Activated T-helper 1 cell treated with anti-CD3 and anti-CD28 coated beads, Interleukin-12 subunit alpha, Interleukin-12 subunit beta, Interleukin-2, Interleukin-4 antibody, amounts not matched to agents 30 ng/mL and 10 ng/mL and 1 ng/mL, durations not matched to agents 14 hours and 24 hours and 36 hours (primary cell): ENCODE results near the gene ERP44. TPM values are rescaled to one million over a fixed set of nuclear protein-coding genes. Genes with fewer than 3 reads are reported as not detected.

Source experiments
- DNase-seq: peaks from one replicate; pipeline ENCODE4 v3.0.0; 2021; ENCODE audit warnings: low spot score
- H3K27ac Mint-ChIP-seq: one replicate; pipeline ENCODE4 v1.8.0; 2021; ENCODE audit warnings: mild to moderate bottlenecking, mixed read lengths
- H3K27me3 Mint-ChIP-seq: one replicate; pipeline ENCODE4 v1.8.0; 2022; ENCODE audit warnings: mild to moderate bottlenecking, moderate library complexity, mixed read lengths; ENCODE audit not compliant: insufficient read depth
- H3K36me3 Mint-ChIP-seq: one replicate; pipeline ENCODE4 v1.8.0; 2021; ENCODE audit warnings: low read depth, mixed read lengths
- H3K4me1 Mint-ChIP-seq: one replicate; pipeline ENCODE4 v1.8.0; 2021; ENCODE audit warnings: low read depth, mixed read lengths
- H3K4me3 Mint-ChIP-seq: one replicate; pipeline ENCODE4 v1.8.0; 2021; ENCODE audit warnings: mild to moderate bottlenecking, moderate library complexity, mixed read lengths
- H3K9me3 Mint-ChIP-seq: one replicate; pipeline ENCODE4 v1.8.0; 2021; ENCODE audit warnings: mixed read lengths
- intact Hi-C: fragments of 100-400 bp; cut with micrococcal nuclease; formaldehyde crosslinking; loops from one replicate; pipeline ENCODE4 v1.15.1; 2024
- total RNA-seq: library from RNA; stranded (reverse); gene quantifications from 2 replicates; pipeline ENCODE4 v1.2.3, GENCODE V29; 2022

The ERP44 gene
- total RNA-seq, 1 donor from 2014 or later: 18.1 TPM

DNA sequence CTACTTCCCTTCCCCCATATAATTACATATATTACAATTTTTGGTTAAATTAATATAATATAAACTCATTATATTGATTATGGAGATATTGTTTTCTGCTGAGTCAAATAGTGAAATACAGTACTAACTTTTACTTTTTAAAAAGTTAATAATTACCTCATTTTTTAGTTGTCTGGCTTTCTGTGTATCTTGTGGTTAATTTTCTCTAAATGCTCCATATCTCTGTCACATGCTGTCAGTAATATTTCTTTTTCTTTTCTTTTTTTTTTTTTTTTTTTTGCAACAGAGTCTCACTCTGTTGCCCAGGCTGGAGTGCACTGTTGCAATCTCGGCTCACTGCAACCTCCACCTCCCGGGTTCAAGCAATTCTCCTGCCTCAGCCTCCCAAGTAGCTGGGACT lies 169.1 kb downstream of the ERP44 start:
- Mint-ChIP-seq H3K9me3 (peaks cover 15% of the 10 kb centered on the region), H3K4me1 (no peaks in the 10 kb centered on the region), H3K27me3 (no peaks in the 10 kb centered on the region), H3K4me3 (no peak overlapping the region), H3K36me3 (peaks cover 31% of the 10 kb centered on the region), H3K27ac (no peak overlapping the region)
- intact Hi-C loops: no loop called here
- no peak for DNase-seq

Other genes with a start within 250 kb of the ERP44 start
- 20.5 and 22.1 TPM in 2 replicates for gene STX17, start 192.3 kb downstream of the ERP44 start, total RNA-seq
- gene INVS, start 243 bp upstream of the ERP44 start, total RNA-seq: 16.3 and 17.0 TPM in 2 replicates